Esophagus squamous epithelium (tissue), 5 donors: Measurements from ENCODE around the gene DNAJB6. TPM values are rescaled to one million over a fixed set of nuclear protein-coding genes. Genes with fewer than 3 reads are reported as not detected.

ENCODE experiments used
- DNase-seq: peaks from one replicate; lab custom pipeline; 2025; lab: John Stamatoyannopoulos, UW
- H3K27ac ChIP-seq, 4 donors: fragments of 200-600 bp; sonication (generic); one replicate each; pipeline ENCODE4 v1.5.1; 2016 to 2019; ENCODE audit warnings: mild to moderate bottlenecking in 1 of 4
- H3K27me3 ChIP-seq, 4 donors: fragments of 200-600 bp; sonication (generic); 1 replicate in 3 of 4; 2 replicates in 1 of 4; pipeline versions ENCODE4 v1.5.1 to v1.6.0; 2017 to 2021; ENCODE audit warnings: antibody characterized with exemption in 1 of 4
- H3K36me3 ChIP-seq, 3 donors: fragments of 200-600 bp; sonication (generic); one replicate each; pipeline ENCODE4 v1.5.1; 2016 to 2019
- H3K4me1 ChIP-seq, 3 donors: fragments of 200-600 bp; sonication (generic); one replicate each; pipeline ENCODE4 v1.5.1; 2017 to 2019
- H3K4me3 ChIP-seq, 4 donors: fragments of 200-600 bp; sonication (generic); 1 replicate in 3 of 4; 2 replicates in 1 of 4; pipeline ENCODE4 v1.5.1; 2016 to 2019; ENCODE audit warnings: mild to moderate bottlenecking in 2 of 4, moderate library complexity in 1 of 4
- H3K9me3 ChIP-seq, 3 donors: fragments of 200-600 bp; sonication (generic); one replicate each; pipeline ENCODE4 v1.5.1; 2016 to 2019
- POLR2A ChIP-seq, 4 donors: fragments of 450-650 bp; IDR thresholded peaks; one replicate each; pipeline ENCODE4 v1.6.1; 2017; ENCODE audit warnings: antibody characterized with exemption in 4 of 4, mild to moderate bottlenecking in 4 of 4, moderate library complexity in 3 of 4
- WGBS, 2 donors: methylation state at CpG; one replicate each; pipeline ENCODE4 v1.1.5; 2018; 5-methylcytosine and 5-hydroxymethylcytosine counted together
- intact Hi-C: fragments of 100-400 bp; cut with DNase I; formaldehyde crosslinking; loops from one replicate; pipeline ENCODE4 v1.15.0; 2022
- total RNA-seq, 4 donors: library from RNA; depleted of rRNA; stranded (reverse); fragments of >200 nt; gene quantifications; one replicate each; pipeline ENCODE4 v1.1.0, GENCODE V29; 2016
- TF ChIP-seq, protein P1 (sequence below), 6 experiments: fragments of 450-650 bp in 4 of 6; fragments of 200-600 bp in 2 of 6; sonication (generic) in 2 of 6; IDR thresholded peaks; one replicate each; pipeline ENCODE4 v1.5.1; 2016 to 2019; ENCODE audit warnings: antibody characterized with exemption in 6 of 6, mild to moderate bottlenecking in 4 of 6, moderate library complexity in 4 of 6
- donor health status: DM: yes; HTN: yes; CAD: no.

DNAJB6 gene
- total RNA-seq, 4 donors from 2014 or later, result 96.5 to 193 (median 160) TPM

GRCh38 chr7:157309988-157310668 is 26.7 kb upstream of the DNAJB6 start:
- intact Hi-C loops, result no loop called here

GRCh38 chr7:157310676-157311185 is 26.1 kb upstream of the DNAJB6 start:
- no peak for DNase-seq
- peak overlapping the region in 2 of 4 donors; percentile 10 to 42 for H3K27ac ChIP-seq

More at GRCh38 chr7:157309988-157310668, 26.7 kb upstream of the DNAJB6 start:
- Histone ChIP-seq H3K4me3 (no peak overlapping the region), H3K9me3 (no peaks in the 10 kb centered on the region), H3K27ac (peak overlapping the region in 2 of 4 donors; percentile 10 to 42), H3K4me1 (peaks cover 0 to 11% (median 5%) of the 10 kb centered on the region in 3 donors), H3K27me3 (no peaks in the 10 kb centered on the region), H3K36me3 (no peaks in the 10 kb centered on the region)
- 64 to 68% methylated on average over 10 of the region's 10 CpGs for WGBS, 2 donors
- no peak for DNase-seq
- TF ChIP-seq, protein P1, sequence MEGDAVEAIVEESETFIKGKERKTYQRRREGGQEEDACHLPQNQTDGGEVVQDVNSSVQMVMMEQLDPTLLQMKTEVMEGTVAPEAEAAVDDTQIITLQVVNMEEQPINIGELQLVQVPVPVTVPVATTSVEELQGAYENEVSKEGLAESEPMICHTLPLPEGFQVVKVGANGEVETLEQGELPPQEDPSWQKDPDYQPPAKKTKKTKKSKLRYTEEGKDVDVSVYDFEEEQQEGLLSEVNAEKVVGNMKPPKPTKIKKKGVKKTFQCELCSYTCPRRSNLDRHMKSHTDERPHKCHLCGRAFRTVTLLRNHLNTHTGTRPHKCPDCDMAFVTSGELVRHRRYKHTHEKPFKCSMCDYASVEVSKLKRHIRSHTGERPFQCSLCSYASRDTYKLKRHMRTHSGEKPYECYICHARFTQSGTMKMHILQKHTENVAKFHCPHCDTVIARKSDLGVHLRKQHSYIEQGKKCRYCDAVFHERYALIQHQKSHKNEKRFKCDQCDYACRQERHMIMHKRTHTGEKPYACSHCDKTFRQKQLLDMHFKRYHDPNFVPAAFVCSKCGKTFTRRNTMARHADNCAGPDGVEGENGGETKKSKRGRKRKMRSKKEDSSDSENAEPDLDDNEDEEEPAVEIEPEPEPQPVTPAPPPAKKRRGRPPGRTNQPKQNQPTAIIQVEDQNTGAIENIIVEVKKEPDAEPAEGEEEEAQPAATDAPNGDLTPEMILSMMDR (IDR thresholded peaks at IDR 0.05), result no peak
- TF ChIP-seq POLR2A (IDR thresholded peaks at IDR 0.05), result no peak

DNA sequence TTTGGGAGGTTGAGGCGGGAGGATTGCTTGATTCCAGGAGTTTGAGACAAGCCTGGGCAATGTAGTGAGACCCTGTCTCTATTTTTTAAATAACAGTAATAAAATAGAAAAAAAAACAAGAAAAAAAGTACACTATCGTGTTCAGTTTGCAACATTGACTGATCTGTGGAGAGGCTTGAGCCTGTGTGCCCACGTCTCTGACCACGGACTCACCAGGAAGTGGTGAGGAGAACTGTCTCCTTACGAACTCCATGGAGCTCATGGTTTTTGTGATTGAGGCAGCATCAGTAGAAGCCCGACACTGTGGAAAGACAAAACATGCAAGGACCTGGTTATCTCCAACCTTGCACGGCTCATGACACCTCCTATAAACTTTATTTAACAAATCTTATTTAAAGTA is 23.9 kb upstream of the DNAJB6 start:
- no peaks in the 10 kb centered on the region for H3K36me3 ChIP-seq
- no peaks in the 10 kb centered on the region for H3K27me3 ChIP-seq
- intact Hi-C loops, result no loop called here
- TF ChIP-seq, protein P1 (IDR thresholded peaks at IDR 0.05), result no peak
- no peak for TF ChIP-seq POLR2A (IDR thresholded peaks at IDR 0.05)
- WGBS, 2 donors, result 73 to 92% methylated on average over 7 of the region's 7 CpGs
- DNase-seq, result no peak
- H3K9me3 ChIP-seq, result no peaks in the 10 kb centered on the region
- H3K27ac ChIP-seq, result no peak overlapping the region
- H3K4me3 ChIP-seq, result no peak overlapping the region
- H3K4me1 ChIP-seq, result peaks cover 0 to 20% (median 10%) of the 10 kb centered on the region in 3 donors

More at GRCh38 chr7:157310676-157311185, 26.1 kb upstream of the DNAJB6 start:
- intact Hi-C loops, result no loop called here
- H3K36me3 ChIP-seq, result no peaks in the 10 kb centered on the region
- H3K4me1 ChIP-seq, result peaks cover 0 to 11% (median 5%) of the 10 kb centered on the region in 3 donors
- no peak for TF ChIP-seq POLR2A (IDR thresholded peaks at IDR 0.05)
- TF ChIP-seq, protein P1 (IDR thresholded peaks at IDR 0.05), result no peak
- H3K9me3 ChIP-seq, result no peaks in the 10 kb centered on the region
- H3K27me3 ChIP-seq, result no peaks in the 10 kb centered on the region
- no peak overlapping the region for H3K4me3 ChIP-seq
- 47 to 61% methylated on average over 5 of the region's 7 CpGs for WGBS, 2 donors

DNA sequence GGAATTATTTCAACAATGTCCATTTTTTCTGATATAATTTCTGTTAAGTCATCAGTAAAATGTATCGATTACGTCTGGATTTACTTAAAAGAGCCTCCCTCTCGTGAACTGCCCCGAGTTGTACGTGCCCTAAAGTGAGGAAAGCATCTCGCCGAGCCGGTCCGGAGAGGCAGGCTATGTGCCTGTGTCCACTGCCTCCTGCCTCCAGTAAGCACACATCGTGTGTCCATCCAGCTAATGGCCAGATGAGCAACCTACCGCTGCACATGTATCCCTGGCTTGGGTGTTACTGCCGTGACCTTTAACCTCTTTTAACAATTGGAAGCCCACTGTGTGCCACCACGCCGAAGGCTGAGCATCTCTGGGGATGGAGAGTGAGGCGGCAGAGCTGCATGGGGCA is 23.2 kb upstream of the DNAJB6 start:
- Histone ChIP-seq H3K4me3 (no peak overlapping the region), H3K27me3 (no peaks in the 10 kb centered on the region), H3K4me1 (peaks cover 0 to 27% (median 11%) of the 10 kb centered on the region in 3 donors), H3K27ac (no peak overlapping the region), H3K9me3 (no peaks in the 10 kb centered on the region), H3K36me3 (no peaks in the 10 kb centered on the region)
- DNase-seq, result no peak
- intact Hi-C loops, result no loop called here
- TF ChIP-seq, protein P1 (IDR thresholded peaks at IDR 0.05), result no peak
- no peak for TF ChIP-seq POLR2A (IDR thresholded peaks at IDR 0.05)
- 93% methylated on average over 14 of the region's 15 CpGs for WGBS, 2 donors

DNA sequence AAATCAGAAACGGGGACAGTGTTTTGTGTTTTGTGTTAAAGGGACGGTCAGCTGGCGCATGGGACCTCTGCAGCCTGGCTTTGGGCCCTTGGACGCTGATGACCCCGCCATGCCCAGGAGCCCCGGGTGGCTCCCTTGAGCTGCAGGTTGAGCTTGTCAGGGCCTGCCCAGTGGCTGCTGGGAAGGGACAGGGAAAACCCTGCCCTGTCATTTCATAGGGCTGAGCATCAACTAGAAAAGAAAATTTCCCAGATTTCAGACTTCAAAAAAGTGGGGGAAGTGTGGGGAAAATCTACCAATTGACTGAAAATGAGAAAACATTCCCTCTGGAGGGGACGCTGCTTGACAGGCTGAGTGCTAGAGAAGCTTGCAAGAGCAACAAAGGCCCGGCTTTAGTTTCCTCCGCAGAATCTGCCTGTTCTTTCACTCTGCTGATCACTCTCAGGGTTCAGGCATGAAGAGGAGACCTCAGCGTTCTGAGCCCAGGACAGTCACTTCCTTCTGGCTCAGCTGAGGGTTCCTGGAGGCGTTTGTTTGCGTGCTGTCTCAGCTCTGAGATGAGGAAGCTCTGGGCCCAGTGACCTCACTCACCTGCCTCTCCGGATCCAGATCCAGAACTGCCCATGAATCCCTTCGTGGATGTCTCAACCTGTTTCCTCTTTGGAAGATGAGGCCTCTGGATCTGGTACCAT is 18.6 kb upstream of the DNAJB6 start:
- WGBS, 2 donors, result 24 to 32% methylated on average over 11 to 14 of the region's 14 CpGs
- peak overlapping the region; percentile 63 to 86 (median 78) for H3K27ac ChIP-seq
- TF ChIP-seq POLR2A (IDR thresholded peaks at IDR 0.05), result peak in 1 of 4 donors; percentile 29
- TF ChIP-seq, protein P1 (IDR thresholded peaks at IDR 0.05), result no peak
- intact Hi-C loops, result no loop called here
- no peaks in the 10 kb centered on the region for H3K9me3 ChIP-seq
- no peaks in the 10 kb centered on the region for H3K36me3 ChIP-seq
- no peak for DNase-seq
- no peaks in the 10 kb centered on the region for H3K27me3 ChIP-seq
- H3K4me1 ChIP-seq, result peaks cover 0 to 35% (median 23%) of the 10 kb centered on the region in 3 donors
- H3K4me3 ChIP-seq, result no peak overlapping the region
